GM18508 (cell line): ENCODE data around the gene NAT8L.

ENCODE experiments used
- ATAC-seq: cut with Tn5 transposase; IDR thresholded peaks from one replicate; pipeline ENCODE4 v1.9.1; 2021; ENCODE audit warnings: moderate number of reproducible peaks; ENCODE audit not compliant: insufficient read depth, unreplicated experiment

Gene NAT8L

DNA sequence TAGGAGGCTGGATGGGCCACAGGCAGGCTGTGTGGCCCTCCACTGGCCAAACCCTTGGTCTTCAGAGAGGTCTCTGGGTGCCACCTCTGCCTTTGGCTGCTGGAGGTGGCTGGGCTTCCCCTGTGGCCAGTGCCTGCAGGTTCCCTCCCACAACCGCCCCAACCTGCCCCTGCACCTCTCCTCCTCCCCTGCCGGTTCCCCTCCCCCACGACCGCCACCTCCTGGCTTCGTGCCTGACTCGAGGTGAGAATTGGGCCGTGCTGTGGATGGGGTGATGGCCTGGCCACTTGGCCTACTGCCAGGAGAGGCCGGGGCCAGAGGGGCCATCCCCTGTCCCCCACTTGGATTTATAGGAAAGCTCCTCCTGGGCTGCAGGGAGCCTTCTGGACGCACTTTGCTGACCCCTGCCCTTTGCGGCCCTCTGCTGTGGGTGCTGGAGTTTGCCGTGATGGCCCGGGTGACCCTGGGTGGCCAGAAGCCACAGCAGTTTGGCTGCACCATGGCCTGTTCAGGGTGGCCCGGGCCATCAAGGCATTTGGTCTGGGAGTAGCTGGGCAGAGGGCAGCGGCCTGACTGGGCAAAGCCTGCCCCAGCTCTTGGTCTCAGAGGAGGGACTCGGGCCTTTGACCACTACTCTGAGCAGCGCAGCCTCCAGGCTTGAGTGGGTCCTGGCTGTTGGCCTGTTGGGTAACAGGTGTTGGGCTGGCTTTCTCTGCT, 3.8 kb downstream of the NAT8L start:
- ATAC-seq, result no peak

DNA sequence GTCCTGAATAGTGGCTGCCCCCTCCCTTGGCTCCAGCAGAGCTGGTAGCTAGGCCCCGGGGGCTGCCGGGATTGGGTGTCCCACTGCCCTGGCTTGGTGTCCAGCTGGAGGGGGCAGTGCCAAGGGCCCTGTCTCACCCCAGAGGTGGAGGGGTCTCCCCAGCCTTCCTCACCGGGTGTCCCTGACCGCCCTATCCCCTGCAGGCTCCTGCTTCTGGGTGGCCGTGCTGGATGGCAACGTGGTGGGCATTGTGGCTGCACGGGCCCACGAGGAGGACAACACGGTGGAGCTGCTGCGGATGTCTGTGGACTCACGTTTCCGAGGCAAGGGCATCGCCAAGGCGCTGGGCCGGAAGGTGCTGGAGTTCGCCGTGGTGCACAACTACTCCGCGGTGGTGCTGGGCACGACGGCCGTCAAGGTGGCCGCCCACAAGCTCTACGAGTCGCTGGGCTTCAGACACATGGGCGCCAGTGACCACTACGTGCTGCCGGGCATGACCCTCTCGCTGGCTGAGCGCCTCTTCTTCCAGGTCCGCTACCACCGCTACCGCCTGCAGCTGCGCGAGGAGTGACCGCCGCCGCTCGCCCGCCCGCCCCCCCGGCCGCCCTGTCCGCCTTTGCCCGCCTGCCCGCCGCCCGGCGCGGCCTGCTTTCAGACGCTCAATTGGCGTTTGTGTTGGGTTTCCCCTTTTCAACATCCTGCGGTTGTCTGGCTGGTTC, 4.6 kb downstream of the NAT8L start:
- no peak for ATAC-seq

DNA sequence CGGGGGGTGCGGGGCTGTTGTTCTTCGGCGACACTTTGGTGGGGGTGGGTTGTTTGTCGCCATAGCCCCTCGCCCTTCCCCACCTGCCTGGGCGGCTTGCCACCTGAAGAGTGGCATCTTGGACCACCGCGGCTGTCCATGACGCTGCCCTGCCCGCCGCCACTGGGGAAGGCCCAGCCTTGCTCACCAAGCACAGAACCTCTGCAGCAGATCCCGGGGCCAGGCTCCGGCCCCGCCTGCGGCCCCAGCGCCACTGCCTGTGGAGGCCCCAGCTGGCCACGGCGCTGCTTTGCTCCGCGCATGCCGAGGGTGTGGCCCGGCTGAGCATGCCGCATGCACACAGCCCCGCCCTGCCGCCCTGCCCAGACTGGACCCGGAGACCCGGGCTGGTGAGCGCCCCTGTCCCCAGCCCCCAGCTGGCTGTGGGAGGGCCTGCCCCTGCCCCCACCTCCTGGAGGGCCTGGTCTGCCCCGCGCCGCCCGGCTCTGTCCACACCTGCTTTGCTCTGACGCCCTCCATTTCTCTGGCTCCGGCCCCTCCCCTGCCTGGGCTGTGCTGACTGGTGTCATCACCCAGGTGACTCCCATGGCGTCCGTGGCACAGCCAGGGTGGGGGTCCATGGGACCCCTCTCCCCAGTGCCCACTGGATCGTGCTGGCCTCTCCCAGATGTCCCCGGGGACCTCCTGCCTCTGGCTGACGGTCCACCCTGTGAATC, 5.3 kb downstream of the NAT8L start:
- ATAC-seq, result no peak

GRCh38 chr4:2065106-2065930, 6.2 kb downstream of the NAT8L start:
- ATAC-seq, result no peak

GRCh38 chr4:2066011-2066551, 7.0 kb downstream of the NAT8L start:
- no peak for ATAC-seq

- no peak for ATAC-seq
Observed at GRCh38 chr4:2066571-2067445, 7.7 kb downstream of the NAT8L start.

GRCh38 chr4:2067446-2068197, 8.5 kb downstream of the NAT8L start:
- ATAC-seq, result no peak

GRCh38 chr4:2068198-2068470, 9.0 kb downstream of the NAT8L start:
- ATAC-seq, result no peak

DNA sequence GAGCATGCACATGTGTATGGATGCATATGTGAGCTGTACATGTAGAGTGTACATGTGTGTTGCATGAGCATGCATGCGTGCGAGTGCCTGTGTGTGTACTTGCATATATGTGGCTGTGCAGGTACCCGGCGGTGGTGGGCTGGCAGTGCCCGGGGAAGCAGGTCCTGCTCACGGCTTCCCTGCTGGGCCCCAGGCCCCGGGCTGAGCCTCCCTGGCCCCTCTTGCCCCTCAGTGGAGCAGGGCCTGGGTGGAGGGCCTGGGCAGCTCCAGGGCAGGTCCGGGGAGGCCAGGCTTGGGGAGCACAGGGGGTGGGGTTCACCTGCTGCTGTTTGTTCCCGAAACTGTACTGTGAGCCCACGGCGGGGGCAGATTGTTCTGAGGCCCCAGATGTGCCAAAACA, 9.4 kb downstream of the NAT8L start:
- no peak for ATAC-seq

GRCh38 chr4:2069161-2069971, 10.2 kb downstream of the NAT8L start:
- ATAC-seq, result no peak

GRCh38 chr4:2069986-2070385, 10.9 kb downstream of the NAT8L start:
- no peak for ATAC-seq

DNA sequence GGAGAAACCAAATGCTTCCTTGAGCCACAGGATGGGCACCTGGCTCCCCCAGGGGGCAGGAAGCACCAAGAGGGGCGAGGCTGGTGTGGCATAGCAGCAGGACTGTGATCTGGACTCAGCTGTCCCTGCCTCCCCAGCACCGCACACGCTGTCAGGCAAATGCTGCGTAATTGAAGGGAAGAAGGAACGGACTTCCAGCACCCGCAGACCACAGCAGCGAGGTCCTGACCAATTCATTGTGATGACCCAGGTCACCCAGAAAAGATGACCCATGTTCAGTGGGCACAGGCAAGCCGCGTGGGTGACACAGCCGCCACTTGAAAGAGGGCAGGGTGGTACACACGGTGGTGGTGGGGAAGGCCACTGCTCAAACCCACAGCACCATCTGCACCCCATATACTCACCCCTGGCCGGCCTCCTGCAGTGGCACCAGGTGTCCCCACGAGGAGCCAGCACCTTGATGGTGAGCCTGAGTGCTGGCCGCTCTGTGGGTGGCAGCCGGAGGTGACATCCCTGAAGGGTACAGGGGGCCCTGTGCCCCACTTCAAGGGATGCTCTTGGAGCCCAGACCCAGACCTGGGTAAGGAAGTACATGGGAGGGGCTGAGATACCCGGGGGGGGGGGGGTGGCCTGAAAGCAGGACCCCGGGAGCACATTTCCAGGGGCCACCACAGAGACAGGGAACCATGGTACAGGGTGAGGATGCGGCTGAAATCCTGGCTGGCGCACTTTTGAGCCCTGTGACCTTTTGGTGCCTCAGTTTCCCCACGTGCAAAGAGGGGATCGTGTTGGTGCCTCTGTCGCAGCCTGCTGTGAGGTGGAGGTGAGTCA, 11.5 kb downstream of the NAT8L start:
- ATAC-seq, result no peak

DNA sequence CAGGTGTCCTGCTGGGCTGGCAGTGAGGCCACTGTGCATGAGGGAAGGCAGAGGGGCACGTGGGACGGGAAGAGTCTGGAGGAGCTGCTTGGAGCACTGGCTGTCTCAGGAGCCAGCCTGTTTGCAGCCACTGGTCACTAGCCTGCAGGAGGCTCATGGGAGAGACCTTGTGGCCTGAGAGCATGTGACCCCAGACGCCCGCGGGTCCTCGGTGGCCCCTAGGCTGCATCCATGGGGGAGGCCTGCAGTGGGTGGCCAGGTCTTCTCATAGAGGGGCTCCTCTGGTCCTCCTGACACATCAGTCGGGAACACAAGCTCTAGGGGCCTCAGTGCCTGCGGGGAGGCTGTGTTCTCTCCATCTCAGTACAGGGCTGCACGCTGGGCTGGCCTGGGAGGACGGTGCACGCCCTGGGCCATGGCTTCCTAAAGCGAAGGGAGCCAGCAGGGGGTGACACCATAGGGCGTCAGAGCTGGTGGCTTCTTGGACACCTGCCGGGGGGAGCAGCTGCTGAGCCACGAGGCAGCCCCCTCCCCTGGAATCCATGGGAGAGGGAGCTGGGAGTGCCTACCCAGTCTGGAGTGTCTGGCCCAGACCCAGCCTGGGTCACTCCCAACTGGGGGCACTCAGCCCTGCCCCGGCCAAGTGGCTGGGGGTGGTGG, 12.3 kb downstream of the NAT8L start:
- ATAC-seq, result no peak

DNA sequence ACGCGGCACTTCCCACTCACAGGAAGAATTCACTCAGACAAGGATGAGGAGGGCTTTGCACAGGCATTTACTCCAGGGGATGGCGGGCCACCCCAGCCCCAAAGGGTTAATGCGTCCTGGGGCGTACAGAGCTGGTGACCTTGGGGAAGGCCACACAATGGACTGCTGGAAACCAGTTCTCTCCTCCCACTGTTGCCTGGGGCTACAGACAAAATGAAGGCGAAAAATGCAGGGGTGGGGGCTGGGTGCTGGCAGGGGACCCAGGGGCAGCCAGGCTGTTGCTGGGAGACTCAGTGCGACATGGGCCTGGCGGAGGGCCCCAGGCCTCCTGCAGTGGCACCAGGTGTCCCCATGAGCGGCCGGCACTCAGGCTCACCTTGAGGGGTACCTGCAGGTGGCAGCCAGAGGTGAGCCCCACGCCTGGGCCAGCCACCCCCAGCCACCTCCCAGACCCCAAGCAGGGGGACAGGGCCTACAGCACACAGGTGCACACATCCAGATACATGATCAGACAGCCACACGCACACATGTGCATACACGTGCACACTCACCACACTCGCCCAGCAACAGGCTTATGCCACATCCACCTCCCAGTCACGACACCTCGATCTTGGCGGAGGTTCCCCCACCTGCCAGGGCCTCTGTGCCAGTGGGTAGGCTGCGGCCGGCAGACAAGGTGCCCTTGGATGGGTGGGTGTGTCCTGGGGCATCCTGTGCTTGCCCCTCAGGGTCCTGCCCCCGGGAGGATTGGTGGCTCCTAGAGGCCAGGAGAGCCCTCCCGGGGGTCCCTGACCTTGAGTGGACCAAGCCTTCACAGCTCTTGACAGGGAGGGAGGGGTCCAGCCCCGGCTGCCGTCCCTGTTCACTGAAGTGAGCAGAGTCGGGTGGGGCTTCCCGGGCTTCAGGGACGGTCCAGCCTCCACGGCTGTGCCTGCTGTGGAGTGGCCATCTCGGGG, 13.1 kb downstream of the NAT8L start:
- ATAC-seq, result no peak

DNA sequence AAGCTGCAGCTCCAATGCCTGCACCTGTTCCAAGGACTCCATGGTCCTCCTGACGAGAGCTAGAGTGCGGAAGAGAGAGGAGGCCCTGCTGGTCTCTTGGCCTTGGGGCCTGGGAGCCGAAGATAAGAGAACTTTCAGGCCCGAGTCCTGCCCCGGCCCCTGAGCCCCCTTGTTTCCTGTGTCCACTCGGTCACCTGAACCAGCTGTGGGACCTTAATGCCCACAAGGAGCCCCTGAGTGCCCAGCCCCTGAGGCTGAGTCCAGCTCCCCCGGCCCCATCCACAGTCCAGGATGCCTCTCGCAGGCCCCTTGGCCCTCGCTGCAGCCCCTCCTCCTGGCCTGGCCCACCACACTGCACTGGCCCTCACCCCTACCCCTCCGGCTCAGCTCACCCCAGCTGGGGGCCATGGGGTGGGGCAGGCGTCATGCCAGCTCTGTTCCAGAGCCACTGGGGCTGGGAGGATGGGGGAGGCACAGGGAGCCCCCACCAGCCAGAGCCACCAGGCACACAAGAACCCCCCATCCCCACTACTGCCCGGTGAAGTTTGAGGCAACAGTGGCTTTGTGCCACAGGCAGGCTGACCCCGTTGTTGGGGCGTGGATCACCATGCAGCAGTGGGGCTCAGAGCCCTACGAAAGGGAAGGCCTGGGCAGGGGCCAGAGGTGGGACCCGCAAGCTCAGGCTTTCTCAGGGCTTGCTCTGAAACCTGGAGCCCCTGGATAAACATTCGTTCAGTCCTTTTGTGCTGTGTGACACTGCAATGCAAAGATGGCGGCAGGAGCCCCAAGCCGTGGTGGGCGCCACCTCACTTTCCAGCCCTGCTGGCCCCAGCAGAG, 14.1 kb downstream of the NAT8L start:
- ATAC-seq, result no peak
